IMR-90 (cell line): ENCODE measurements around the gene NXPH4. TPM values are rescaled to one million over a fixed set of nuclear protein-coding genes. Genes with fewer than 3 reads are reported as not detected.

ENCODE experiments used
- polyA plus RNA-seq, 3 experiments: library from polyadenylated mRNA; depleted of rRNA; stranded (reverse); fragments of >200 nt; gene quantifications; 2 replicates each; pipeline ENCODE4 v1.2.3, GENCODE V29; 2012; ENCODE audit warnings: low replicate concordance in 1 of 3
- total RNA-seq: library from RNA; depleted of rRNA; stranded (reverse); fragments of >200 nt; gene quantifications from 2 replicates; pipeline ENCODE4 v1.2.3, GENCODE V29; 2012
- TF ChIP-seq, protein P1 (sequence below): fragments of 150-350 bp; IDR thresholded peaks from 2 replicates; pipeline ENCODE4 v1.6.1; 2016; ENCODE audit warnings: low read depth, mild to moderate bottlenecking, low read length, moderate library complexity, borderline replicate concordance

Gene NXPH4
- total and polyA plus RNA-seq, 2 of the 4 experiments (the other 2 are of a cell fraction) = 0.36 to 3.8 TPM

DNA sequence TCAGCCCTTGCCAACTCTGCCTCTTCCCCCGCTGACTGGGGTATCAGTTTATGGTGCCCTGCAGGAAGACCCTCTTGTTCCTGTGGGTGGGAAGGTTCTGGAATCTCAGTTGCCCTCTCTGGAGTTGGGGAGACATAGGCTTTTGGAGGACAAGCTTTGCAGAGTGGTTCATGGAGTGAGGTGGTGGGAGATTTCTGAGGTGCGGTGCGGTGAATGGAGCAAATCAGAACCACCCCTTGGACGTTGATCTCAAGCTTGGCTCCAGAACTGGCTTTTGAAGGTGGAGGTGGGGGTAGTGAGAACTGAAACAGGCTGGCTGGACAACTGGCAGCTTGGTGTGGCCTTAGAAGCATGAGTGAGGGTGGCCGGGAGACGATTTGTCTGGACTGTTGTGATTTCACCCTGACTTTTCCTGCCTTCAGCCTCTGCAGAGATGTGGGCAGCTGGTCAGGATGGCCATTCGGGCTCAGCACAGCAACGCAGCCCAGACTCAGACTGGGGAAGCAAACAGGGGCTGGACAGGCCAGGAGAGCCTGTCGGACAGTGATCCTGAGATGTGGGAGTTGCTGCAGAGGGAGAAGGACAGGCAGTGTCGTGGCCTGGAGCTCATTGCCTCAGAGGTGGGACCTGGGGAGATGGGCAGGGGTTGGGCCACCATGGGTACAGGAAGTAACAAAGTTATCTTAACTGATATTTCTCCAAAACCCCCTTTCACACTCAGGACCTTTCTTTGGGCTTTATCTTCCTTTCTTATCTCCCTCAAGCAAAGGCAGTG, 14.0 kb downstream of the NXPH4 start (continued):
- TF ChIP-seq, protein P1, sequence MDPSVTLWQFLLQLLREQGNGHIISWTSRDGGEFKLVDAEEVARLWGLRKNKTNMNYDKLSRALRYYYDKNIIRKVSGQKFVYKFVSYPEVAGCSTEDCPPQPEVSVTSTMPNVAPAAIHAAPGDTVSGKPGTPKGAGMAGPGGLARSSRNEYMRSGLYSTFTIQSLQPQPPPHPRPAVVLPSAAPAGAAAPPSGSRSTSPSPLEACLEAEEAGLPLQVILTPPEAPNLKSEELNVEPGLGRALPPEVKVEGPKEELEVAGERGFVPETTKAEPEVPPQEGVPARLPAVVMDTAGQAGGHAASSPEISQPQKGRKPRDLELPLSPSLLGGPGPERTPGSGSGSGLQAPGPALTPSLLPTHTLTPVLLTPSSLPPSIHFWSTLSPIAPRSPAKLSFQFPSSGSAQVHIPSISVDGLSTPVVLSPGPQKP = no peak
